A673 (cell line): ENCODE measurements around the gene COL4A1. TPM values are rescaled to one million over a fixed set of nuclear protein-coding genes. Genes with fewer than 3 reads are reported as not detected.

Experiments used
- BruUV-seq: library from RNA; stranded (reverse); fragments of 400-500 nt; replicated peaks from 2 replicates; lab custom pipeline; 2021; lab: Mats Ljungman, UMichigan
- CTCF ChIA-PET: fragments of 300-600 bp; sonication (Branson Sonifier 250); formaldehyde crosslinking; loops from one replicate; lab custom pipeline; 2022; ENCODE audit warnings: antibody characterized with exemption; lab: Charles Lee
- POLR2A ChIA-PET: fragments of 300-600 bp; sonication (Branson Sonifier 250); formaldehyde crosslinking; loops from one replicate; lab custom pipeline; 2022; ENCODE audit warnings: antibody characterized with exemption; ENCODE audit not compliant: low non-redundant PET; lab: Charles Lee
- DNase-seq: peaks from one replicate; pipeline ENCODE4 v3.0.0-alpha.2; 2015; ENCODE audit warnings: low spot score
- H3K27ac ChIP-seq: fragments of 200-600 bp; sonication (generic); 2 replicates; pipeline ENCODE4 v1.5.1; 2016; ENCODE audit warnings: mixed run types, low read depth, mild to moderate bottlenecking, mixed read lengths, antibody characterized with exemption, low read length; ENCODE audit not compliant: poor library complexity, severe bottlenecking
- H3K27me3 ChIP-seq: fragments of 200-600 bp; sonication (generic); replicated peaks from 2 replicates; pipeline ENCODE4 v1.6.1; 2017; ENCODE audit warnings: mixed run types, low read depth, mild to moderate bottlenecking, mixed read lengths, antibody characterized with exemption, low read length; ENCODE audit not compliant: insufficient read depth, poor library complexity
- H3K36me3 ChIP-seq: fragments of 200-600 bp; sonication (generic); 2 replicates; pipeline ENCODE4 v1.6.1; 2016; ENCODE audit warnings: mixed run types, mild to moderate bottlenecking, mixed read lengths, antibody characterized with exemption, low read length; ENCODE audit not compliant: insufficient read depth, poor library complexity, severe bottlenecking
- H3K4me1 ChIP-seq: fragments of 200-600 bp; sonication (generic); 2 replicates; pipeline ENCODE4 v1.6.1; 2017; ENCODE audit warnings: mixed run types, mild to moderate bottlenecking, mixed read lengths, antibody characterized with exemption, low read length; ENCODE audit not compliant: insufficient read depth, poor library complexity, severe bottlenecking
- H3K4me3 ChIP-seq: fragments of 200-600 bp; sonication (generic); 2 replicates; pipeline ENCODE4 v1.5.1; 2016; ENCODE audit warnings: low read depth, mixed run types, mild to moderate bottlenecking, mixed read lengths, low read length; ENCODE audit not compliant: poor library complexity, severe bottlenecking
- H3K9me3 ChIP-seq: fragments of 200-600 bp; sonication (generic); 2 replicates; pipeline ENCODE4 v1.6.1; 2016; ENCODE audit warnings: mixed run types, low read depth, mild to moderate bottlenecking, mixed read lengths, antibody characterized with exemption, low read length; ENCODE audit not compliant: poor library complexity, severe bottlenecking
- CTCF ChIP-seq: fragments of 300-800, 200-600 bp; sonication (generic); conservative IDR thresholded peaks from 2 replicates; pipeline ENCODE4 v1.5.1; 2017; ENCODE audit warnings: low read depth, mild to moderate bottlenecking, antibody characterized with exemption, low read length, moderate library complexity, mixed read lengths
- EZH2 ChIP-seq: fragments of 200-600 bp; sonication (generic); IDR thresholded peaks from 2 replicates; pipeline ENCODE4 v1.6.1; 2017; ENCODE audit warnings: borderline replicate concordance, low read depth, mild to moderate bottlenecking, mixed read lengths, antibody characterized with exemption, low read length; ENCODE audit not compliant: poor library complexity, severe bottlenecking
- intact Hi-C: fragments of 100-400 bp; cut with micrococcal nuclease; formaldehyde crosslinking; loops from one replicate; pipeline ENCODE4 v1.10.0; 2022; ENCODE audit not compliant: unreplicated experiment
- total RNA-seq: library from RNA; stranded (reverse); gene quantifications from 2 replicates; pipeline ENCODE4 v1.2.3, GENCODE V29; 2021

Gene COL4A1
- total RNA-seq, 1 experiment from 2014 or later: 83.9 TPM

GRCh38 chr13:110213461-110214074 lies 93.4 kb downstream of the COL4A1 start:
- peaks cover 5% of the 10 kb centered on the region for H3K36me3 ChIP-seq
- CTCF ChIA-PET: no interaction called here
- intact Hi-C loops: no loop called here
- no TSS peak for BruUV-seq
- no peaks in the 10 kb centered on the region for H3K9me3 ChIP-seq
- peaks cover 26% of the 10 kb centered on the region for H3K4me1 ChIP-seq
- H3K27ac ChIP-seq: no peak overlapping the region
- no peak overlapping the region for H3K4me3 ChIP-seq
- H3K27me3 ChIP-seq: no peaks in the 10 kb centered on the region
- POLR2A ChIA-PET: no interaction called here
- TF ChIP-seq CTCF (no peak), EZH2 (no peak)
- no peak for DNase-seq

GRCh38 chr13:110212529-110212928 lies 94.4 kb downstream of the COL4A1 start:
- Histone ChIP-seq H3K27ac (no peak overlapping the region), H3K9me3 (no peaks in the 10 kb centered on the region), H3K4me1 (peaks cover 18% of the 10 kb centered on the region), H3K4me3 (no peak overlapping the region), H3K36me3 (peaks cover 5% of the 10 kb centered on the region), H3K27me3 (no peaks in the 10 kb centered on the region)
- BruUV-seq: no TSS peak
- POLR2A ChIA-PET: no interaction called here
- CTCF ChIA-PET: no interaction called here
- intact Hi-C loops: no loop called here
- TF ChIP-seq CTCF (no peak), EZH2 (no peak)
- DNase-seq: no peak

- Histone ChIP-seq H3K36me3 (peaks cover 5% of the 10 kb centered on the region), H3K4me1 (peaks cover 11% of the 10 kb centered on the region), H3K9me3 (no peaks in the 10 kb centered on the region), H3K4me3 (no peak overlapping the region), H3K27me3 (no peaks in the 10 kb centered on the region), H3K27ac (no peak overlapping the region)
- TF ChIP-seq CTCF (no peak), EZH2 (no peak)
- CTCF ChIA-PET: no interaction called here
- BruUV-seq: no TSS peak
- POLR2A ChIA-PET: no interaction called here
- no peak for DNase-seq
- intact Hi-C loops: no loop called here
Observed at GRCh38 chr13:110211735-110212134, 95.2 kb downstream of the COL4A1 start.
